HCT116 (cell line): ENCODE results near the gene TBX3. TPM values are rescaled to one million over a fixed set of nuclear protein-coding genes. Genes with fewer than 3 reads are reported as not detected.

Experiments
- ATAC-seq: fragments of 200-7000 bp; cut with Tn5 transposase; 2 replicates; pipeline ENCODE4 v1.9.1; 2020; ENCODE audit warnings: mild to moderate bottlenecking, moderate library complexity
- BruUV-seq: library from RNA; stranded (reverse); fragments of 400-500 nt; replicated peaks from 2 replicates; lab custom pipeline; 2021; lab: Mats Ljungman, UMichigan
- CTCF ChIA-PET: fragments of 300-600 bp; sonication (Branson Sonifier 250); formaldehyde crosslinking; loops from one replicate; lab custom pipeline; 2021; ENCODE audit warnings: antibody characterized with exemption; lab: Charles Lee
- POLR2A ChIA-PET: fragments of 300-600, 350-600 bp; sonication (Branson Sonifier 250); formaldehyde crosslinking; loops from one replicate; lab custom pipeline; 2021; ENCODE audit warnings: antibody characterized with exemption; lab: Charles Lee
- RAD21 ChIA-PET, 2 experiments: fragments of 300-600 bp; sonication (Branson Sonifier 250); formaldehyde crosslinking; loops; one replicate each; lab custom pipeline; 2023; ENCODE audit warnings: low total read pairs in 2 of 2; ENCODE audit not compliant: uncharacterized antibody in 2 of 2, unreplicated experiment in 2 of 2, low non-redundant PET in 1 of 2; lab: Charles Lee
- DNase-seq: peaks from one replicate; pipeline ENCODE4 v3.0.0-alpha.2; 2010; ENCODE audit warnings: low read depth, low spot score
- H2AFZ ChIP-seq: fragments of 200-600 bp; shearing (Covaris generic), sonication (generic); 2 replicates; pipeline ENCODE4 v1.6.1; 2017; ENCODE audit warnings: low read depth, mixed run types, mixed read lengths, antibody characterized with exemption, low read length; ENCODE audit not compliant: poor library complexity, severe bottlenecking
- H3K27ac ChIP-seq: 2 replicates; pipeline ENCODE4 v1.5.1; 2012; ENCODE audit warnings: low read depth, low read length
- H3K27me3 ChIP-seq: fragments of 200-600 bp; sonication (generic); 2 replicates; pipeline ENCODE4 v1.6.1; 2016; ENCODE audit warnings: mixed run types, low read length, mixed read lengths; ENCODE audit not compliant: insufficient read depth
- H3K36me3 ChIP-seq, 2 experiments: fragments of 200-500 bp in 1 of 2; fragments of 200-600 bp in 1 of 2; sonication (Bioruptor generic) in 1 of 2; sonication (generic) in 1 of 2; 2 replicates each; pipeline versions ENCODE4 v1.5.1 to v1.6.1; 2014 to 2016; ENCODE audit warnings: low read length in 2 of 2, inconsistent platforms in 1 of 2, mixed read lengths in 1 of 2, mixed run types in 1 of 2; ENCODE audit not compliant: insufficient read depth in 2 of 2, control insufficient read depth in 1 of 2
- H3K4me1 ChIP-seq, 2 experiments: fragments of 200-600 bp in 1 of 2; sonication (generic) in 1 of 2; 2 replicates each; pipeline versions ENCODE4 v1.5.1 to v1.6.1; 2012 to 2017; ENCODE audit warnings: low read length in 2 of 2, inconsistent platforms in 1 of 2, mild to moderate bottlenecking in 1 of 2, mixed read lengths in 1 of 2, mixed run types in 1 of 2, moderate library complexity in 1 of 2; ENCODE audit not compliant: insufficient read depth in 2 of 2, control insufficient read depth in 1 of 2
- H3K4me2 ChIP-seq: fragments of 200-600 bp; sonication (generic); 2 replicates; pipeline ENCODE4 v1.6.1; 2017; ENCODE audit warnings: mixed run types, low read length, mixed read lengths
- H3K4me3 ChIP-seq, 2 experiments: fragments of 200-600 bp in 1 of 2; sonication (generic) in 1 of 2; replicated peaks in 1 of 2; 2 replicates each; pipeline ENCODE4 v1.5.1; 2011 to 2016; ENCODE audit warnings: low read length in 2 of 2, control low read depth in 1 of 2, low read depth in 1 of 2, mild to moderate bottlenecking in 1 of 2, mixed read lengths in 1 of 2, mixed run types in 1 of 2
- H3K79me2 ChIP-seq: fragments of 200-600 bp; sonication (generic); 2 replicates; pipeline ENCODE4 v1.6.1; 2017; ENCODE audit warnings: mild to moderate bottlenecking, mixed run types, low read length, moderate library complexity, mixed read lengths; ENCODE audit not compliant: insufficient read depth
- H3K9ac ChIP-seq: fragments of 200-600 bp; sonication (generic); 2 replicates; pipeline ENCODE4 v1.6.1; 2016; ENCODE audit warnings: low read length, mixed read lengths
- H3K9me2 ChIP-seq: fragments of 200-600 bp; sonication (generic), shearing (Covaris generic); 2 replicates; pipeline ENCODE4 v1.6.1; 2017; ENCODE audit warnings: mixed run types, mild to moderate bottlenecking, moderate library complexity; ENCODE audit not compliant: insufficient read depth
- H3K9me3 ChIP-seq, 2 experiments: fragments of 200-500 bp in 1 of 2; fragments of 200-600 bp in 1 of 2; sonication (Bioruptor generic) in 1 of 2; sonication (generic) in 1 of 2; 2 replicates each; pipeline ENCODE4 v1.6.1; 2014 to 2017; ENCODE audit warnings: low read length in 2 of 2, mixed read lengths in 2 of 2, inconsistent platforms in 1 of 2, low read depth in 1 of 2, mild to moderate bottlenecking in 1 of 2, mixed run types in 1 of 2, moderate library complexity in 1 of 2; ENCODE audit not compliant: control insufficient read depth in 1 of 2, insufficient read depth in 1 of 2
- H4K20me1 ChIP-seq: fragments of 200-600 bp; sonication (generic), shearing (Covaris generic); 2 replicates; pipeline ENCODE4 v1.6.1; 2017; ENCODE audit warnings: mixed run types, mild to moderate bottlenecking, moderate library complexity; ENCODE audit not compliant: insufficient read depth
- EGR1 ChIP-seq: IDR thresholded peaks from 2 replicates; pipeline ENCODE4 v1.6.1; 2012; ENCODE audit warnings: low read depth
- EZH2phosphoT487 ChIP-seq: fragments of 200-600 bp; IDR thresholded peaks from 2 replicates; pipeline ENCODE4 v1.6.1; 2018; ENCODE audit warnings: antibody characterized with exemption, borderline replicate concordance
- POLR2A ChIP-seq: IDR thresholded peaks from 2 replicates; pipeline ENCODE4 v1.7.0; 2011; ENCODE audit warnings: borderline replicate concordance; ENCODE audit not compliant: insufficient read depth, insufficient read length; ENCODE audit errors: extremely low read depth
- RAD21 ChIP-seq: IDR thresholded peaks from 2 replicates; pipeline ENCODE4 v1.6.1; 2012; ENCODE audit warnings: low read depth, mild to moderate bottlenecking
- SIN3A ChIP-seq: IDR thresholded peaks from 2 replicates; pipeline ENCODE4 v1.6.1; 2012; ENCODE audit warnings: low read depth
- ZNF274 ChIP-seq: fragments of 200-500 bp; sonication (Bioruptor generic); IDR thresholded peaks from 2 replicates; pipeline ENCODE4 v1.6.1; 2014; ENCODE audit warnings: mild to moderate bottlenecking, low read depth, low read length, inconsistent platforms
- intact Hi-C: fragments of 100-400 bp; cut with micrococcal nuclease; formaldehyde crosslinking; loops from 2 replicates; pipeline ENCODE4 v1.10.0; 2022
- total RNA-seq: library from RNA; stranded (reverse); gene quantifications from one replicate; pipeline ENCODE4 v1.2.1, GENCODE V29; 2021; ENCODE audit not compliant: unreplicated experiment
- TF ChIP-seq, protein P1 (sequence below), 3 experiments: fragments of 200-600 bp in 1 of 3; sonication (generic) in 1 of 3; IDR thresholded peaks in 2 of 3; conservative IDR thresholded peaks in 1 of 3; 2 replicates each; pipeline ENCODE4 v1.5.1; 2012 to 2017; ENCODE audit warnings: low read depth in 2 of 3, low read length in 2 of 3, antibody characterized with exemption in 1 of 3, borderline replicate concordance in 1 of 3, control low read depth in 1 of 3, mild to moderate bottlenecking in 1 of 3, mixed read lengths in 1 of 3, mixed run types in 1 of 3, moderate library complexity in 1 of 3; ENCODE audit not compliant: insufficient read depth in 1 of 3
- TF ChIP-seq, protein P2 (sequence below): IDR thresholded peaks from 2 replicates; pipeline ENCODE4 v1.6.1; 2011; ENCODE audit warnings: mild to moderate bottlenecking, low read length, moderate library complexity; ENCODE audit not compliant: insufficient replicate concordance; ENCODE audit errors: extremely low read depth

TBX3 gene
- total RNA-seq, 1 experiment from 2014 or later = 12.8 TPM

DNA sequence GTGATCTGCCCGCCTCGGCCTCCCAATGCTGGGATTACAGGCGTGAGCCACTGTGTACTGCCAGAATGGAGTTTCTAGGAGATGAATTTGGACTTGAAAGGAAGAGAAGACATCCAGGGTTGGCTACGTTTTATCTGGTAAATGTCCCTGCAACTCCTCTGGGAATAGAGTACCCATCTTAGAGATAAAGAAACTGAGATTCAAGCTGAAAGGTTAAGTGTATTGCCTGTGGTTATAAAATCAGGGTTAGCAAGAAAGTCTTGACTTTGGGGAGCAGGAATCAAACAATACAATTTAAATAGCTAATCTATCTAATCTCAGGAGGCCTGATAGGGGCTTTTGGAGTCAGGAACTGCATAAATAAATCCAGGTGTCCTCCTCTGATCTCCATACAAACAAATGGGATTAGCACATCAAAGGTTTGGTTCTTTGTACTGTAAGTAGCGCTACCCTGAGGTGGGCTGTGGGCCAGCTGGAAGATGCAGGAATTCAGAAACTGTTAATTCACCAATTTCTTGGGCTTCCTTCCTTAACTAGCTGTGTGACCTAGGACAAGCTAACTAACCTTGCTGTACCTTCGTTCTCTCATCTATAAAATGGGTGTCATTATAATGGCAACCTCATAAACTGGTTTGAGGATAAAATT is 45.1 kb downstream of the TBX3 start:
- Histone ChIP-seq H3K36me3 (no peaks in the 10 kb centered on the region), H4K20me1 (no peaks in the 10 kb centered on the region), H3K9me3 (no peaks in the 10 kb centered on the region), H3K27me3 (no peaks in the 10 kb centered on the region), H3K4me2 (no peak overlapping the region), H3K27ac (no peak overlapping the region), H2AFZ (no peak overlapping the region), H3K4me1 (peaks cover 7 to 19% of the 10 kb centered on the region in 2 experiments), H3K4me3 (no peak overlapping the region), H3K79me2 (no peaks in the 10 kb centered on the region), H3K9ac (no peak overlapping the region), H3K9me2 (no peaks in the 10 kb centered on the region)
- ChIA-PET CTCF (interaction anchor here (3.1 to 3.7 kb wide), 2 partner anchors 15 to 658 kb away, joined by 21 to 31 read pairs; no protein-coding TSS in a partner anchor), POLR2A (no interaction called here), RAD21 (no interaction called here)
- DNase-seq (no peak), ATAC-seq (no peak)
- no TSS peak for BruUV-seq
- TF ChIP-seq EGR1 = no peak
- intact Hi-C loops = no loop called here

DNA sequence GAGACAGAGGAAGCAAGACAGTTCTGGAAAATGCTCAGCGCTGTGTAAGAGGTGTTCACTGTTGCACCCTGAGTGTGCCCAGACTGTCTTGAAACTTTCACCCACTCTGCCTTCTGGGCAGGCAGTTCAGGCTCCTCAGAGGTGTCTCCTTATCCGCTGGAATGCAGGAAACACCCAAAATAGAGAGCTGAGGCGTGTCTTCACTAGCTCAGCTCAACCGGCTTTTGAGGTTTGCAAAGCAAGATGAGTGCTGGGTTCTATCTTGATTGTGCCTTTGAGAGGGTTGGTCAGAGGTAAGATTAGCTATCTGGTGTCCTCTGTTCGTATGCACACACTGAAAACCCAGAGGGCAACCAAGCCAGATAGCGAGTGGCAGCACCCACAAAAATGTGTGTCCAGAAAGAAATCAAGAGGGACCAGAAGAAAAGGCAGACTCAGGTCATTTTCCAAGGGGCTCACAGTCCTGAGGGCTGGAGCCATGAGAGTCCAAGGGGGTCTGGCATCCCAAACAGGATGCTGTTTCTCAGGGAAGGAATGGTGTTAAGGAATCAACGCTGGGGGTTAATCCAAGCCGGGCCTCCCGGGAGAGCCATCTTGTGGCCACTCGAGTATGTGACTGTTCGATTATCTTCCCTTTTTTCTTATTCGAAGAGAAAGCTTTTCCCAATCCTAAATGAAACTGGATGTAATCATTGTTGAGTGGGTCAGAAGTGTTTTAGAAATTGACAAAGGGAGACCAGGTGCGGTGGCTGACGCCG is 47.1 kb downstream of the TBX3 start:
- no peak for DNase-seq
- H3K9me2 ChIP-seq = no peaks in the 10 kb centered on the region
- intact Hi-C loops = loop anchor here (2.0 kb wide), 1 partner anchor 656 kb away; no protein-coding TSS in a partner anchor
- H3K9ac ChIP-seq = no peak overlapping the region
- ChIA-PET CTCF (interaction anchor here (1.0 to 3.7 kb wide), 7 partner anchors 9 to 656 kb away, joined by 3 to 31 read pairs (median 5); no protein-coding TSS in a partner anchor), POLR2A (no interaction called here), RAD21 (no interaction called here)
- H3K79me2 ChIP-seq = no peaks in the 10 kb centered on the region
- H3K27ac ChIP-seq = peak overlapping the region; percentile 19
- ATAC-seq = peak; percentile 73
- H3K36me3 ChIP-seq = no peaks in the 10 kb centered on the region
- H4K20me1 ChIP-seq = no peaks in the 10 kb centered on the region
- peak overlapping the region; percentile 65 for H3K4me2 ChIP-seq
- TF ChIP-seq EZH2phosphoT487 (no peak), RAD21 (peak; percentile 48), POLR2A (no peak), SIN3A (no peak), ZNF274 (no peak)
- TF ChIP-seq, protein P1, sequence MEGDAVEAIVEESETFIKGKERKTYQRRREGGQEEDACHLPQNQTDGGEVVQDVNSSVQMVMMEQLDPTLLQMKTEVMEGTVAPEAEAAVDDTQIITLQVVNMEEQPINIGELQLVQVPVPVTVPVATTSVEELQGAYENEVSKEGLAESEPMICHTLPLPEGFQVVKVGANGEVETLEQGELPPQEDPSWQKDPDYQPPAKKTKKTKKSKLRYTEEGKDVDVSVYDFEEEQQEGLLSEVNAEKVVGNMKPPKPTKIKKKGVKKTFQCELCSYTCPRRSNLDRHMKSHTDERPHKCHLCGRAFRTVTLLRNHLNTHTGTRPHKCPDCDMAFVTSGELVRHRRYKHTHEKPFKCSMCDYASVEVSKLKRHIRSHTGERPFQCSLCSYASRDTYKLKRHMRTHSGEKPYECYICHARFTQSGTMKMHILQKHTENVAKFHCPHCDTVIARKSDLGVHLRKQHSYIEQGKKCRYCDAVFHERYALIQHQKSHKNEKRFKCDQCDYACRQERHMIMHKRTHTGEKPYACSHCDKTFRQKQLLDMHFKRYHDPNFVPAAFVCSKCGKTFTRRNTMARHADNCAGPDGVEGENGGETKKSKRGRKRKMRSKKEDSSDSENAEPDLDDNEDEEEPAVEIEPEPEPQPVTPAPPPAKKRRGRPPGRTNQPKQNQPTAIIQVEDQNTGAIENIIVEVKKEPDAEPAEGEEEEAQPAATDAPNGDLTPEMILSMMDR (IDR thresholded peaks at IDR 0.05 in 2 of 3, conservative IDR thresholded peaks at IDR 0.05 in 1 of 3; ENCODE audit: borderline replicate concordance in 1 of 3, insufficient read depth in 1 of 3, low read depth in 2 of 3, low read length in 2 of 3) = peak; percentile 46 to 61 (median 59); a peak in 5 of 6 replicates
- TF ChIP-seq, protein P2, sequence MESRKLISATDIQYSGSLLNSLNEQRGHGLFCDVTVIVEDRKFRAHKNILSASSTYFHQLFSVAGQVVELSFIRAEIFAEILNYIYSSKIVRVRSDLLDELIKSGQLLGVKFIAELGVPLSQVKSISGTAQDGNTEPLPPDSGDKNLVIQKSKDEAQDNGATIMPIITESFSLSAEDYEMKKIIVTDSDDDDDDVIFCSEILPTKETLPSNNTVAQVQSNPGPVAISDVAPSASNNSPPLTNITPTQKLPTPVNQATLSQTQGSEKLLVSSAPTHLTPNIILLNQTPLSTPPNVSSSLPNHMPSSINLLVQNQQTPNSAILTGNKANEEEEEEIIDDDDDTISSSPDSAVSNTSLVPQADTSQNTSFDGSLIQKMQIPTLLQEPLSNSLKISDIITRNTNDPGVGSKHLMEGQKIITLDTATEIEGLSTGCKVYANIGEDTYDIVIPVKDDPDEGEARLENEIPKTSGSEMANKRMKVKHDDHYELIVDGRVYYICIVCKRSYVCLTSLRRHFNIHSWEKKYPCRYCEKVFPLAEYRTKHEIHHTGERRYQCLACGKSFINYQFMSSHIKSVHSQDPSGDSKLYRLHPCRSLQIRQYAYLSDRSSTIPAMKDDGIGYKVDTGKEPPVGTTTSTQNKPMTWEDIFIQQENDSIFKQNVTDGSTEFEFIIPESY = no peak
- H3K27me3 ChIP-seq = no peaks in the 10 kb centered on the region
- peaks cover 7 to 19% of the 10 kb centered on the region in 2 experiments for H3K4me1 ChIP-seq
- no peaks in the 10 kb centered on the region for H3K9me3 ChIP-seq
- peak overlapping the region in 1 of 2 experiments; percentile 2; a peak in 1 of 4 replicates for H3K4me3 ChIP-seq
- no TSS peak for BruUV-seq
- peak overlapping the region; percentile 89 for H2AFZ ChIP-seq
